IPS-15b (cell line): Measurements from ENCODE around the gene DYRK1B.
"Not testable (repeated sequence)": the region's sequence is repeated elsewhere in the genome, so short reads cannot be mapped to it uniquely, and the experiment has no call there.

Experiments
- H3K27me3 ChIP-seq: one replicate; pipeline ENCODE4 v1.6.1; 2013; ENCODE audit warnings: low read length; ENCODE audit not compliant: control insufficient read depth, insufficient read depth
- H3K36me3 ChIP-seq: one replicate; pipeline ENCODE4 v1.6.1; 2013; ENCODE audit warnings: low read length; ENCODE audit not compliant: control insufficient read depth, insufficient read depth
- H3K4me1 ChIP-seq: one replicate; pipeline ENCODE4 v1.6.1; 2013; ENCODE audit warnings: mild to moderate bottlenecking, low read length; ENCODE audit not compliant: control insufficient read depth, insufficient read depth
- H3K4me3 ChIP-seq: one replicate; pipeline ENCODE4 v1.5.1; 2013; ENCODE audit warnings: low read depth, low read length
- H3K9ac ChIP-seq: one replicate; pipeline ENCODE4 v1.6.1; 2013; ENCODE audit warnings: low read depth, mild to moderate bottlenecking, low read length
- H3K9me3 ChIP-seq: one replicate; pipeline ENCODE4 v1.6.1; 2013; ENCODE audit warnings: mild to moderate bottlenecking, low read length; ENCODE audit not compliant: control insufficient read depth, insufficient read depth

DYRK1B gene

DNA sequence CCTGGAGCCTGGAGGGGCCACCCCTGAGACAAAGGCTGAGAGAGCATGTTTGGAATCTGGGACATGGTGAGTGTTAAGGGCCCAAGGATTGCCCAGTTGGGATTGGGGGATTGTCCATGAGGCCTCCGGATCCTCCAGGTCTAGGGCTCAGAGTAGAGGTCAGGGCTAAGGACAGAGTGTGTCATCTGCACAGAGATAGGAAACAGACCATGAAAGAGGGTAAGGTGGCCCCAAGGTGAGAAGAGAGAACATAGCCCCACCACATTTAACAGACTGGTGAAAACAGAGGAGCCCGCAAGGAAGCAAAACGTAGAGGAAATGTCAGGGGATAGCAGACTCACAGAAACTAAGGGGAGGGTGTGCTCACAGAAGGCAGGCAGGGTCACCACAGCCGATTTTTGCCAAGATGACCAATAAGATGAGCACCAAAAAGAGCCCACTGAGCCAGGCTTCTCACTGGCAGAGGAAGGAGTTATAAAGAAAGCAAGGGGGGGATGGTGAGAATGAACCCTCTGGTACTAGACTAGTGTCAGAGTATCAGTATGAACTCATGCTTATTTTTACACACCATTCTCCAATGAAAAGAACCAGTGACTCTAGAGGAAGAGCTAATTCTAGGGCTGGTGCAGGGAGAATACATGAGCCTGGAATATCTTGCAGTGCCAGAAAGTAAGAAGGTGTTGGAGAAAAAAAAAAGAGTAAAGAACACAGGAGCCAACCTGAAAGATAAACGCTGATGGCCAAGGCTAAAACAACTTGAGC lies 17.5 kb downstream of the DYRK1B start:
- H3K4me3 ChIP-seq = no peak overlapping the region
- no peaks in the 10 kb centered on the region for H3K9me3 ChIP-seq
- H3K27me3 ChIP-seq = no peaks in the 10 kb centered on the region
- H3K4me1 ChIP-seq = no peaks in the 10 kb centered on the region
- H3K9ac ChIP-seq = no peak overlapping the region
- no peaks in the 10 kb centered on the region for H3K36me3 ChIP-seq

- Histone ChIP-seq H3K4me1 (no peaks in the 10 kb centered on the region), H3K9me3 (no peaks in the 10 kb centered on the region), H3K36me3 (no peaks in the 10 kb centered on the region), H3K27me3 (no peaks in the 10 kb centered on the region), H3K4me3 (no peak overlapping the region), H3K9ac (no peak overlapping the region)
These were observed 19.4 kb downstream of the DYRK1B start for GRCh38 chr19:39814595-39814994.

GRCh38 chr19:39814111-39814510 lies 19.9 kb downstream of the DYRK1B start:
- H3K4me3 ChIP-seq, H3K27me3 ChIP-seq, H3K9me3 ChIP-seq, H3K9ac ChIP-seq, H3K4me1 ChIP-seq, H3K36me3 ChIP-seq: not testable (repeated sequence)

DNA sequence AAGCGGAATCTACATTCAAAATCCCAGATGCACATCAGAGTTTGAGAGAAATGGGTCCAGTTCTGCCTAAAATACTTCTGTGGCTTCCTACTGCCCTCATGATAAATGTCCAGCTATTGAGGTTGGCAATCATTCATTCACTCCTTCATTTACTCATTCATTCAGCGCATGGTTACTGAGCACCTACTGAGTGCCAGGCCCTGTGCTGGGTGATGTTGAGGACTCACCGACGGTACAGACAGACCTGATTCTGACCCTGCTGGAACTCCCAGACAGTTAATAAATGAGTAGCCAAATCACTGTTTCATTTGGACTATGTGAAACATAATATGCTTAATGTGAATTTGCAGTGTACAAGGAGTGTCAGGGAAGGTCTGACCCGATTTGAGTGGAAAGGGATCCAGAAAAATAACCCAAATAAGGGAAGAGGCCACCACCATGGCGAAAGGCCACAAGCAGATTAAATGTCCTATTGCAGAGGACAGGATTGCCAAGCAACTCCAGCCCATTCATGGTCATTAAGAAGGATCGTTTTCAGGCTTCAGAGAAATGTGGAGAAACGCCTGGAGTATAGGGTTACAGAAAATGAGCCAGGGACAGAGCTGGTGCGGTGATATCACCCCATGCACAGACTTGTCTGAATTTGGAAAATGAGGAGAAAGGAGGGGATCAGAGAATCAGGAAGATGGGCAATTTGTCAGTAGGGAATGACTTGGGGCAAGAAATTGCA lies 20.5 kb downstream of the DYRK1B start:
- Histone ChIP-seq H3K9ac (no peak overlapping the region), H3K4me1 (no peaks in the 10 kb centered on the region), H3K36me3 (no peaks in the 10 kb centered on the region), H3K4me3 (no peak overlapping the region), H3K27me3 (no peaks in the 10 kb centered on the region), H3K9me3 (no peaks in the 10 kb centered on the region)

DNA sequence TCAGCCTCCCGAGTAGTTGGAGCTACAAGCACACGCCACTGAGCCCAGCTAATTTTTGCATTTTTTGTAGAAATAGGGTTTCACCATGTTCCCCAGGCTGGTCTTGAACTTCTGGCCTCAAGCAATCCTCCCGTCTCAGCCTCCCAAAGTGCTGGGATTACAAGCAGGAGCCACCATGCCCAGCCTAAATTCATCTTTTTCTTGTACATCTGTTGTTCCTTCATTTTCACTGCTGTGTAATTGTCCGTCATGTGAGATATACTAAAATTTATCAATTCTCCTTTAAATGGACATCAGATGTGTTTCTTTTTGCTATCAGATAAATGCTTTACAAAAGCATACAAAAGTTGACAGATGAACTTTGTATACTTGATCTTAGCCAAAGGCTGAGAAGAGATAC lies 22.9 kb downstream of the DYRK1B start:
- Histone ChIP-seq H3K27me3 (no peaks in the 10 kb centered on the region), H3K9ac (no peak overlapping the region), H3K4me3 (no peak overlapping the region), H3K9me3 (no peaks in the 10 kb centered on the region), H3K4me1 (no peaks in the 10 kb centered on the region), H3K36me3 (no peaks in the 10 kb centered on the region)

DNA sequence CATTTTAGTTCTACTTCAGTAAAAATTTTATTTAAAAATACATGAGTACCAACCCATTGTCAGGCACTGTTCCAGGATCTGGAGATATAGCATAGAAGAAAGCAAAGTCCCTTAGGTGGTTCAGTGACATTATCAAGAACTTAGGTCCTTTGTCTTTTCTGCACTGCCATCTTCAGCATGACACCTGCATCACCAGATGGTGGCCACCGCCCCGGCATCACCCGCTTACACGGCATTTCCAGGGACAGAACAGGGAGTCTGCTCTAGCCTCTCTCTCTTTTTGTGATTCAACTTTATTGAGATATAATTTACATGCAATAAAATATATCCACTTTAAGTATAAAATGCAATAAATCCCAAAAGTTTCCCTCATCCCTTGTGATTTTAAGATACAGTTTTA lies 23.5 kb downstream of the DYRK1B start:
- no peak overlapping the region for H3K9ac ChIP-seq
- H3K4me1 ChIP-seq = no peaks in the 10 kb centered on the region
- H3K36me3 ChIP-seq = no peaks in the 10 kb centered on the region
- no peak overlapping the region for H3K4me3 ChIP-seq
- no peaks in the 10 kb centered on the region for H3K9me3 ChIP-seq
- H3K27me3 ChIP-seq = no peaks in the 10 kb centered on the region

GRCh38 chr19:39809368-39809767 lies 24.6 kb downstream of the DYRK1B start:
- Histone ChIP-seq H3K4me1 (no peaks in the 10 kb centered on the region), H3K9ac (no peak overlapping the region), H3K4me3 (no peak overlapping the region), H3K36me3 (no peaks in the 10 kb centered on the region), H3K27me3 (no peaks in the 10 kb centered on the region), H3K9me3 (no peaks in the 10 kb centered on the region)

DNA sequence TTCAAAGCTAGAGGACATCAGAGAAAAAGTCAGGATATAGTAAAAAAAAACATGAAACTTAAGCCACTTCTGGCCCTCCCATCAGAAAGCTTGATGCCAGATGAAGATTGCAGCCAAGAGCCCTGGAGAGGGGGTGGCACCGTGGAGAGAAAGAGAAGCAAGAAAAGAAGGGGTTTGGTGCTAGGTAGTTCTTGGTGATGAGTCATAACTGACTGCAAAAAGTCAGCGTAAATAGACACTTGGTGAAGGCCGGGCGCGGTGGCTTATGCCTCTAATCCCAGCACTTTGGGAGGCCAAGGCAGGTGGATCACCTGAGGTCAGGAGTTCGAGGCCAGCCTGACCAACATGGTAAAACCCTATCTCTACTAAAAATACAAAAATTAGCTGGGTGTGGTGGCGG lies 25.3 kb downstream of the DYRK1B start:
- not testable (repeated sequence) for H3K9me3 ChIP-seq, H3K4me1 ChIP-seq, H3K27me3 ChIP-seq, H3K4me3 ChIP-seq, H3K9ac ChIP-seq, H3K36me3 ChIP-seq

- H3K9ac ChIP-seq = no peak overlapping the region
- no peaks in the 10 kb centered on the region for H3K27me3 ChIP-seq
- peaks cover 2% of the 10 kb centered on the region for H3K4me1 ChIP-seq
- no peaks in the 10 kb centered on the region for H3K36me3 ChIP-seq
- H3K4me3 ChIP-seq = no peak overlapping the region
- no peaks in the 10 kb centered on the region for H3K9me3 ChIP-seq
These were observed 26.1 kb downstream of the DYRK1B start for GRCh38 chr19:39807846-39808364.

DNA sequence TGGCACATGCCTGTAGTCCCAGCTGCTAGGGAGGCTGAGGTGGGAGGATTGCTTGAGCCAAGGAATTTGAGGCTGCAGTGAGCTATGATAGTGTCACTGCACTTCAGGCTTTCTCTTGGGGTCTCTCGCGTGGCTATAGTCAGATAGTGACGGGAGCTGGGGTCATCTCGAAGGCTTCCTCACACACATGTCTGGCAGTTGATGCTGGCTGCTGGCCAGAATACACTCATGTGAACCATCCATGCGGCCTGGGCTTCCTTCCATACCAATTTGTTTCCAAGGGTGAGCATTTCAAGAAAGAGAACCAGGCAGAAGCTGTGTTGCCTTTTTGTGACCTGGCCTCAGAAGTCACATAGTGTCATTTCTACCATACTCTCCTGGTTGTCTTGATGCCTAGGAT lies 28.9 kb downstream of the DYRK1B start:
- H3K9me3 ChIP-seq = no peaks in the 10 kb centered on the region
- H3K36me3 ChIP-seq = no peaks in the 10 kb centered on the region
- H3K27me3 ChIP-seq = no peaks in the 10 kb centered on the region
- H3K4me1 ChIP-seq = peaks cover 5% of the 10 kb centered on the region
- H3K4me3 ChIP-seq = no peak overlapping the region
- H3K9ac ChIP-seq = no peak overlapping the region

DNA sequence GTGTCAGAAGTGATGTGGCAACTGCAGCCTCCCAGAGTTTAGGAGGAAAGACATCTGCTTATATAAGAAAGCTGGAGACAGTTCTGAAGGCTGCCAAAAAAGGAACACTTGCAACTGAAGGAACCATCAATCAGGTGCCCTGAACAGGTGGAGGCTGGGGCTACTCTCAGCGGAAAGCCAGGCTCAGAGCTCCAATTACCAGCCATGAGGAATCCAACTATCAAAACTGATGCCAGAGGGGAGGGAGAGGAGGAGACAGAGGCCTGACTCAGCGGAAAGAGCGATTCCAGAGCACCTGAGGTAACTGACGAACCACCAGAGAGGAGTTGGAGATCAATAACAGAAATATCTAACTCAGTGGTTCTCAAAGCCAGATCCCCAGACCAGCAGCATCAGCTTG lies 31.0 kb downstream of the DYRK1B start:
- H3K4me3 ChIP-seq = no peak overlapping the region
- no peaks in the 10 kb centered on the region for H3K27me3 ChIP-seq
- no peaks in the 10 kb centered on the region for H3K36me3 ChIP-seq
- peaks cover 5% of the 10 kb centered on the region for H3K4me1 ChIP-seq
- no peaks in the 10 kb centered on the region for H3K9me3 ChIP-seq
- no peak overlapping the region for H3K9ac ChIP-seq

DNA sequence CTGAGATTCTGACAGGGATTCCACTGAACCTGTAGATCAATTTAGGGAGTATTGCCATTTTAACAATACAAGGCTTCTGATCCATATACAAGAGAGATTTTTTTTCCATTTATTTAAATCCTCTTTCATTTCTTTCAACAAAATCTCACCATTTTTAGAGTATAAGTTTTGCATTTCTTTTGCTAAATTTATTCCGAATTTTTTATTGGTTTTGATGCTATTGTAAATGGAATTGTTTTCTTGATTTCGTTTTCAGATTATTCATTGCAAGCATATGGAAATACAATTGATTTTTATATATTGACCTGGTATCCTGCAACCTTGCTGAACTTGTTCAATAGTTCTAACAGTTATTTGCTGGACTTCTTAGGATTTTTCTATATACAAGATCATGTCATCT lies 36.9 kb downstream of the DYRK1B start:
- Histone ChIP-seq H3K36me3 (no peaks in the 10 kb centered on the region), H3K9me3 (no peaks in the 10 kb centered on the region), H3K27me3 (no peaks in the 10 kb centered on the region), H3K4me3 (no peak overlapping the region), H3K4me1 (peaks cover 6% of the 10 kb centered on the region), H3K9ac (no peak overlapping the region)
